ENCODE measurements around the gene LRP8. TPM values are rescaled to one million over a fixed set of nuclear protein-coding genes. Genes with fewer than 3 reads are reported as not detected.

The LRP8 gene
- total RNA-seq, 1 experiment from 2014 or later: 69.5 TPM

DNA sequence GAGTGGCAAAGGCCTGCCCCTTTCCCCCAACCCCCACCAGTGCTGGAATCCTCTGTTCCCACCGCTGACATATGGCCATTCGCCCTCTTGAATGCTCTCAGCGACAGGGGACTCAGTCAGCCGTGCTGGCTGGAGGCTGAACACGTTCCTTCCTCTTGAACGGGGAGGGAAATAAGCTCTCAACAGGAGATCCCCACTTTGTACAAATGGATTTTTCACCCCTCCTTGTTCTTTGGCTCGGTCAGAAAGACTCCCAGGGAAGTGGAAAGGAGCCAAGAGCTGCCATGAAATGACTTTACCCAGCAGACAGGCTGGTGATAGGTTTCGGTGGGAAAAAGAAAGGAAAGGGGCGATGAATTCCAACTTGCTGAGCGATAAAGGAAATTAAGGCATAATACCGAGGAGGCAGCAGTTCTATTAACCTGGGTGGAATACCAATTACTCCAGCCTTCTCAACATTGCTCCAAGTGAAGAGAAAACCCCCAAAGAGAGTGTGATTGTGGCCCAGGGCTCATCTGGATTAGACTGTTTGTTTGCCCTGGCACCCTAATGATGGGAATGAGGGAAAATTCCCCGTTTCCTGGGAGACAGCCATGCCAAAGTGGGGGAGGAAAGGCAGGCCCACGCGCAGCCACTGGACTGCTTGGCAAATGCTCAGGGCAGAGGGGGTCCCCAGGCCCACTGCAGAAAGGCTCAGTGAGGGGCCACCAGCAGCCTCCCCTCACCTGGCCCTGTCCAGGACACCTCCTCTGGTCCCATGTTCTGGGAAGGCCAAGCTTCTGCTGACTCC lies 23.9 kb downstream of the LRP8 start:
- TF ChIP-seq, protein P1, sequence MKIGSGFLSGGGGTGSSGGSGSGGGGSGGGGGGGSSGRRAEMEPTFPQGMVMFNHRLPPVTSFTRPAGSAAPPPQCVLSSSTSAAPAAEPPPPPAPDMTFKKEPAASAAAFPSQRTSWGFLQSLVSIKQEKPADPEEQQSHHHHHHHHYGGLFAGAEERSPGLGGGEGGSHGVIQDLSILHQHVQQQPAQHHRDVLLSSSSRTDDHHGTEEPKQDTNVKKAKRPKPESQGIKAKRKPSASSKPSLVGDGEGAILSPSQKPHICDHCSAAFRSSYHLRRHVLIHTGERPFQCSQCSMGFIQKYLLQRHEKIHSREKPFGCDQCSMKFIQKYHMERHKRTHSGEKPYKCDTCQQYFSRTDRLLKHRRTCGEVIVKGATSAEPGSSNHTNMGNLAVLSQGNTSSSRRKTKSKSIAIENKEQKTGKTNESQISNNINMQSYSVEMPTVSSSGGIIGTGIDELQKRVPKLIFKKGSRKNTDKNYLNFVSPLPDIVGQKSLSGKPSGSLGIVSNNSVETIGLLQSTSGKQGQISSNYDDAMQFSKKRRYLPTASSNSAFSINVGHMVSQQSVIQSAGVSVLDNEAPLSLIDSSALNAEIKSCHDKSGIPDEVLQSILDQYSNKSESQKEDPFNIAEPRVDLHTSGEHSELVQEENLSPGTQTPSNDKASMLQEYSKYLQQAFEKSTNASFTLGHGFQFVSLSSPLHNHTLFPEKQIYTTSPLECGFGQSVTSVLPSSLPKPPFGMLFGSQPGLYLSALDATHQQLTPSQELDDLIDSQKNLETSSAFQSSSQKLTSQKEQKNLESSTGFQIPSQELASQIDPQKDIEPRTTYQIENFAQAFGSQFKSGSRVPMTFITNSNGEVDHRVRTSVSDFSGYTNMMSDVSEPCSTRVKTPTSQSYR (CRISPR knock-in tag; IDR thresholded peaks at IDR 0.05): no peak
- TF ChIP-seq, protein P2, sequence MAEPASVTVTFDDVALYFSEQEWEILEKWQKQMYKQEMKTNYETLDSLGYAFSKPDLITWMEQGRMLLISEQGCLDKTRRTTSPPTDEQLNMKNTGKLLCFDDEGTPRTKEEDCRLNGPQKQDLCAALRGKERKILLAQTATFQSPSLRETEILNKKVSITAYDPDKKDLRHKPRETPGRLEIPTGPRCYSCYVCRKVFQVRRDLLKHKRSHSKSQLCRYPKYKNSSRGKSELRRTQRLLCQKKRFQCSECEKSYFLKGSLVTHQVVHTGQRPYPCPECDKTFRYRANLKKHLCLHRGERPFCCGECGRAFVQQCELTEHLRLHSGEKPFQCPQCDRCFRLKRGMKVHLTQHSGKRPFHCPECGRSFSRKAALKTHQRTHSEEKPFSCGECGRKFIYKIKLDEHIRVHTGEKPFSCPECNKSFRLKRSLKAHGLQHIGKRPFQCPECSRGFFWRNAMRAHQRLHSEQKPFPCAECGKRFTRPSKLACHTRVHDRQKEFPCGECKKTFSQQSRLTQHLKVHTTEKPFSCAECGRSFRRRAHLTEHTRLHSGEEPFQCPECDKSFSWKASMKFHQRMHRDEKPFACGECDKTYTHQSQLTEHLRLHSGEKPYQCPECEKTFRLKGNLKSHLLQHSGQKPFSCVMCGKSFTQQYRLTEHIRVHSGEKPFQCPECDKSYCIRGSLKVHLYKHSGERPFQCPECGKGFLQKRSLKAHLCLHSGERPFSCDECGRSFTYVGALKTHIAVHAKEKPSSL (CRISPR knock-in tag; conservative IDR thresholded peaks at IDR 0.05): no peak
- no peak for TF ChIP-seq ELF4 (CRISPR knock-in tag; IDR thresholded peaks at IDR 0.05; ENCODE audit: low read depth)
- TF ChIP-seq NR3C1 (CRISPR knock-in tag; conservative IDR thresholded peaks at IDR 0.05; ENCODE audit: low read depth): no peak
- no peak for TF ChIP-seq RELA (CRISPR knock-in tag; IDR thresholded peaks at IDR 0.05; ENCODE audit: borderline replicate concordance)
- TF ChIP-seq, protein P3, sequence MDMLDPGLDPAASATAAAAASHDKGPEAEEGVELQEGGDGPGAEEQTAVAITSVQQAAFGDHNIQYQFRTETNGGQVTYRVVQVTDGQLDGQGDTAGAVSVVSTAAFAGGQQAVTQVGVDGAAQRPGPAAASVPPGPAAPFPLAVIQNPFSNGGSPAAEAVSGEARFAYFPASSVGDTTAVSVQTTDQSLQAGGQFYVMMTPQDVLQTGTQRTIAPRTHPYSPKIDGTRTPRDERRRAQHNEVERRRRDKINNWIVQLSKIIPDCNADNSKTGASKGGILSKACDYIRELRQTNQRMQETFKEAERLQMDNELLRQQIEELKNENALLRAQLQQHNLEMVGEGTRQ (CRISPR knock-in tag; IDR thresholded peaks at IDR 0.05): no peak
- TF ChIP-seq OVOL2 (CRISPR knock-in tag; IDR thresholded peaks at IDR 0.05; ENCODE audit: borderline replicate concordance): no peak
- no peak for TF ChIP-seq JAZF1 (CRISPR knock-in tag; IDR thresholded peaks at IDR 0.05)
- no peak for TF ChIP-seq ATF1 (CRISPR knock-in tag; IDR thresholded peaks at IDR 0.05)
- TF ChIP-seq CREM (CRISPR knock-in tag; IDR thresholded peaks at IDR 0.05): no peak
- no peak for TF ChIP-seq TEAD4 (CRISPR knock-in tag; IDR thresholded peaks at IDR 0.05)
- TF ChIP-seq ZNF671 (CRISPR knock-in tag; IDR thresholded peaks at IDR 0.05): no peak
- TF ChIP-seq, protein P4, sequence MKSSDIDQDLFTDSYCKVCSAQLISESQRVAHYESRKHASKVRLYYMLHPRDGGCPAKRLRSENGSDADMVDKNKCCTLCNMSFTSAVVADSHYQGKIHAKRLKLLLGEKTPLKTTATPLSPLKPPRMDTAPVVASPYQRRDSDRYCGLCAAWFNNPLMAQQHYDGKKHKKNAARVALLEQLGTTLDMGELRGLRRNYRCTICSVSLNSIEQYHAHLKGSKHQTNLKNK (CRISPR knock-in tag; IDR thresholded peaks at IDR 0.05): no peak
- TF ChIP-seq ZNF317 (CRISPR knock-in tag; IDR thresholded peaks at IDR 0.05; ENCODE audit: borderline replicate concordance, low read depth): no peak
- no peak for TF ChIP-seq MXD4 (CRISPR knock-in tag; IDR thresholded peaks at IDR 0.05; ENCODE audit: borderline replicate concordance)
- TF ChIP-seq, protein P5, sequence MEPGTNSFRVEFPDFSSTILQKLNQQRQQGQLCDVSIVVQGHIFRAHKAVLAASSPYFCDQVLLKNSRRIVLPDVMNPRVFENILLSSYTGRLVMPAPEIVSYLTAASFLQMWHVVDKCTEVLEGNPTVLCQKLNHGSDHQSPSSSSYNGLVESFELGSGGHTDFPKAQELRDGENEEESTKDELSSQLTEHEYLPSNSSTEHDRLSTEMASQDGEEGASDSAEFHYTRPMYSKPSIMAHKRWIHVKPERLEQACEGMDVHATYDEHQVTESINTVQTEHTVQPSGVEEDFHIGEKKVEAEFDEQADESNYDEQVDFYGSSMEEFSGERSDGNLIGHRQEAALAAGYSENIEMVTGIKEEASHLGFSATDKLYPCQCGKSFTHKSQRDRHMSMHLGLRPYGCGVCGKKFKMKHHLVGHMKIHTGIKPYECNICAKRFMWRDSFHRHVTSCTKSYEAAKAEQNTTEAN (CRISPR knock-in tag; IDR thresholded peaks at IDR 0.05): no peak
- TF ChIP-seq, protein P6, sequence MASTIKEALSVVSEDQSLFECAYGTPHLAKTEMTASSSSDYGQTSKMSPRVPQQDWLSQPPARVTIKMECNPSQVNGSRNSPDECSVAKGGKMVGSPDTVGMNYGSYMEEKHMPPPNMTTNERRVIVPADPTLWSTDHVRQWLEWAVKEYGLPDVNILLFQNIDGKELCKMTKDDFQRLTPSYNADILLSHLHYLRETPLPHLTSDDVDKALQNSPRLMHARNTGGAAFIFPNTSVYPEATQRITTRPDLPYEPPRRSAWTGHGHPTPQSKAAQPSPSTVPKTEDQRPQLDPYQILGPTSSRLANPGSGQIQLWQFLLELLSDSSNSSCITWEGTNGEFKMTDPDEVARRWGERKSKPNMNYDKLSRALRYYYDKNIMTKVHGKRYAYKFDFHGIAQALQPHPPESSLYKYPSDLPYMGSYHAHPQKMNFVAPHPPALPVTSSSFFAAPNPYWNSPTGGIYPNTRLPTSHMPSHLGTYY (CRISPR knock-in tag; IDR thresholded peaks at IDR 0.05): no peak
- TF ChIP-seq NR2C2 (CRISPR knock-in tag; IDR thresholded peaks at IDR 0.05): no peak
- peak overlapping the region; percentile 67 for H3K27ac Mint-ChIP-seq
- peaks cover 19% of the 10 kb centered on the region for H3K4me1 Mint-ChIP-seq
- DNase-seq (ENCODE audit: low spot score) (no peak), ATAC-seq (no peak)
- no peaks in the 10 kb centered on the region for H3K9me3 Mint-ChIP-seq
- H3K36me3 Mint-ChIP-seq: no peaks in the 10 kb centered on the region
- ChIA-PET POLR2A (no interaction called here), CTCF (interaction anchor here (4.3 kb wide), 1 partner anchor 89 kb away, joined by 19 read pairs; no protein-coding TSS in a partner anchor)
- no peak overlapping the region for H3K4me3 Mint-ChIP-seq
- H3K27me3 Mint-ChIP-seq (ENCODE audit: low read depth): no peaks in the 10 kb centered on the region
